HCT116 (cell line): ENCODE data around the gene SAPCD2. TPM values are rescaled to one million over a fixed set of nuclear protein-coding genes. Genes with fewer than 3 reads are reported as not detected.

Source experiments
- ELF1 ChIP-seq: IDR thresholded peaks from 2 replicates; pipeline ENCODE4 v1.6.1; 2012; ENCODE audit warnings: low read depth, borderline replicate concordance
- FOSL1 ChIP-seq: IDR thresholded peaks from 2 replicates; pipeline ENCODE4 v1.6.1; 2012; ENCODE audit warnings: low read depth
- POLR2AphosphoS5 ChIP-seq: IDR thresholded peaks from 2 replicates; pipeline ENCODE4 v1.6.1; 2011; ENCODE audit warnings: mild to moderate bottlenecking, low read depth, low read length, moderate library complexity
- RAD21 ChIP-seq: IDR thresholded peaks from 2 replicates; pipeline ENCODE4 v1.6.1; 2012; ENCODE audit warnings: low read depth, mild to moderate bottlenecking
- SIN3A ChIP-seq: IDR thresholded peaks from 2 replicates; pipeline ENCODE4 v1.6.1; 2012; ENCODE audit warnings: low read depth
- SRF ChIP-seq: IDR thresholded peaks from 2 replicates; pipeline ENCODE4 v1.6.1; 2012; ENCODE audit warnings: low read depth
- ZNF274 ChIP-seq: fragments of 200-500 bp; sonication (Bioruptor generic); IDR thresholded peaks from 2 replicates; pipeline ENCODE4 v1.6.1; 2014; ENCODE audit warnings: mild to moderate bottlenecking, low read depth, low read length, inconsistent platforms
- total RNA-seq: library from RNA; stranded (reverse); gene quantifications from one replicate; pipeline ENCODE4 v1.2.1, GENCODE V29; 2021; ENCODE audit not compliant: unreplicated experiment
- TF ChIP-seq, protein P1 (sequence below): IDR thresholded peaks from 2 replicates; pipeline ENCODE4 v1.6.1; 2011; ENCODE audit warnings: mild to moderate bottlenecking, low read length, moderate library complexity; ENCODE audit not compliant: insufficient replicate concordance; ENCODE audit errors: extremely low read depth
- TF ChIP-seq, protein P2 (sequence below): IDR thresholded peaks from 2 replicates; pipeline ENCODE4 v1.6.1; 2012
- TF ChIP-seq, protein P3 (sequence below): IDR thresholded peaks from 2 replicates; pipeline ENCODE4 v1.6.1; 2012

SAPCD2 gene
- total RNA-seq, 1 experiment from 2014 or later, result 71.7 TPM

DNA sequence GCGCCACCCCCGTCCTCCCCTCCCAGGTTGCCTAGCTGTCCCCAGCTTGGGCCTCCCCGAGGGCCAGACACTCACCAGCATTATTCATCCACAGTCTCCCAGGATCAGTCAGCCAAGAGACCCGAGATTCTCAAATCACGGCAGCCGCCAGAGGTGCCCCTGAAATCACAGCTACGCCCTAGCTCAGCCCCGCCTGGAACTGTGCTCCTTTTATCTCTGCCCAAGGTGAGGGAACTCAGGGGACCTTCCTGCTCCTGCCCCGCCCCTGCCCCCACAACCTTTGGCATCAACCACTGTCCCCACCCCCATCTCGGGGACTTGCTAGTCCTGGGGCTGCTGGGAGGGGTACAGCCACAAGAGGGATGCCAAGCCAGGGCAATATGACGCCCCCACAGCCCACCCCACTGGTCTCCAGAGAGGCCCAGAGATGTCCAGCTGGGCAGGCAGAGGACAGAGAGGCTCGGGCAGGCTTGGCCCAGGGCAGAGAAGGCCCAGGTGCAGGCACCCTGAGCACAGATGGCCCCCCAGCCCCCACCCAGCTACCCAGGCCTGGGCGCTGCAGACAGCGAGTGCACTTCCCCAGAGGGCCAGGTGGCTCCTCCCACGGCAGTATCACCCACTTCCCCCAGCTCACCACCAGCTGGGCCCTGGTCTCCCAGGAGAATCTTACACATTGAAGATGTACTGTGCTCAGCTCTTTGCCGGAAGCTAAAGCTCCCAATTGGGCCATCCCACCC is 38.3 kb downstream of the SAPCD2 start, which contains the start of gene FUT7 (continued):
- TF ChIP-seq, protein P1, sequence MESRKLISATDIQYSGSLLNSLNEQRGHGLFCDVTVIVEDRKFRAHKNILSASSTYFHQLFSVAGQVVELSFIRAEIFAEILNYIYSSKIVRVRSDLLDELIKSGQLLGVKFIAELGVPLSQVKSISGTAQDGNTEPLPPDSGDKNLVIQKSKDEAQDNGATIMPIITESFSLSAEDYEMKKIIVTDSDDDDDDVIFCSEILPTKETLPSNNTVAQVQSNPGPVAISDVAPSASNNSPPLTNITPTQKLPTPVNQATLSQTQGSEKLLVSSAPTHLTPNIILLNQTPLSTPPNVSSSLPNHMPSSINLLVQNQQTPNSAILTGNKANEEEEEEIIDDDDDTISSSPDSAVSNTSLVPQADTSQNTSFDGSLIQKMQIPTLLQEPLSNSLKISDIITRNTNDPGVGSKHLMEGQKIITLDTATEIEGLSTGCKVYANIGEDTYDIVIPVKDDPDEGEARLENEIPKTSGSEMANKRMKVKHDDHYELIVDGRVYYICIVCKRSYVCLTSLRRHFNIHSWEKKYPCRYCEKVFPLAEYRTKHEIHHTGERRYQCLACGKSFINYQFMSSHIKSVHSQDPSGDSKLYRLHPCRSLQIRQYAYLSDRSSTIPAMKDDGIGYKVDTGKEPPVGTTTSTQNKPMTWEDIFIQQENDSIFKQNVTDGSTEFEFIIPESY, result no peak
- TF ChIP-seq RAD21, result no peak
- TF ChIP-seq SRF, result no peak
- no peak for TF ChIP-seq ZNF274
- TF ChIP-seq FOSL1, result no peak
- TF ChIP-seq SIN3A, result no peak
- TF ChIP-seq, protein P2, sequence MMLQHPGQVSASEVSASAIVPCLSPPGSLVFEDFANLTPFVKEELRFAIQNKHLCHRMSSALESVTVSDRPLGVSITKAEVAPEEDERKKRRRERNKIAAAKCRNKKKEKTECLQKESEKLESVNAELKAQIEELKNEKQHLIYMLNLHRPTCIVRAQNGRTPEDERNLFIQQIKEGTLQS, result no peak
- no peak for TF ChIP-seq POLR2AphosphoS5
- TF ChIP-seq, protein P3, sequence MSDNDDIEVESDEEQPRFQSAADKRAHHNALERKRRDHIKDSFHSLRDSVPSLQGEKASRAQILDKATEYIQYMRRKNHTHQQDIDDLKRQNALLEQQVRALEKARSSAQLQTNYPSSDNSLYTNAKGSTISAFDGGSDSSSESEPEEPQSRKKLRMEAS, result no peak
- TF ChIP-seq ELF1, result no peak
- TF ChIP-seq, all 23 proteins: peak for 0
